PC-3 (cell line): ENCODE data around the gene MAGI1. TPM values are rescaled to one million over a fixed set of nuclear protein-coding genes. Genes with fewer than 3 reads are reported as not detected.

Experiments used
- ATAC-seq: fragments of 200-7000 bp; cut with Tn5 transposase; 2 replicates; pipeline ENCODE4 v1.9.1; 2020; ENCODE audit warnings: mild to moderate bottlenecking, moderate library complexity
- BruUV-seq: library from RNA; stranded (reverse); fragments of 400-500 nt; replicated peaks from 2 replicates; lab custom pipeline; 2021; lab: Mats Ljungman, UMichigan
- CTCF ChIA-PET: fragments of 300-600 bp; sonication (Branson Sonifier 250); formaldehyde crosslinking; loops from one replicate; lab custom pipeline; 2022; ENCODE audit warnings: antibody characterized with exemption; lab: Charles Lee
- POLR2A ChIA-PET: fragments of 300-600 bp; sonication (Branson Sonifier 250); formaldehyde crosslinking; loops from one replicate; lab custom pipeline; 2022; ENCODE audit warnings: antibody characterized with exemption; ENCODE audit not compliant: unreplicated experiment; lab: Charles Lee
- DNase-seq: peaks from one replicate; pipeline ENCODE4 v3.0.0-alpha.2; 2015
- H2AFZ ChIP-seq: fragments of 300-600 bp; sonication (generic); 2 replicates; pipeline ENCODE4 v1.6.0; 2016; ENCODE audit warnings: antibody characterized with exemption, low read length
- H3F3A ChIP-seq: fragments of 300-600 bp; sonication (generic); one replicate; pipeline ENCODE4 v1.6.0; 2017; ENCODE audit warnings: antibody characterized with exemption, low read length, control low read depth, mild to moderate bottlenecking; ENCODE audit not compliant: unreplicated experiment
- H3K27ac ChIP-seq: fragments of 300-600 bp; sonication (generic); 2 replicates; pipeline ENCODE4 v1.5.1; 2016; ENCODE audit warnings: mild to moderate bottlenecking, low read length
- H3K27me3 ChIP-seq: fragments of 300-600 bp; sonication (generic); 2 replicates; pipeline ENCODE4 v1.6.1; 2016; ENCODE audit warnings: low read length, mixed read lengths
- H3K36me3 ChIP-seq: fragments of 300-600 bp; sonication (generic); 2 replicates; pipeline ENCODE4 v1.6.1; 2016; ENCODE audit warnings: low read depth, mixed run types, low read length, mixed read lengths
- H3K4me1 ChIP-seq: fragments of 300-600 bp; sonication (generic); 2 replicates; pipeline ENCODE4 v1.5.1; 2016; ENCODE audit warnings: low read length; ENCODE audit not compliant: insufficient read depth
- H3K4me2 ChIP-seq: fragments of 300-600 bp; sonication (generic); 2 replicates; pipeline ENCODE4 v1.6.0; 2016; ENCODE audit warnings: low read length
- H3K4me3 ChIP-seq: fragments of 300-600 bp; sonication (generic); 2 replicates; pipeline ENCODE4 v1.5.1; 2016; ENCODE audit warnings: mild to moderate bottlenecking, low read length, mixed read lengths
- H3K79me2 ChIP-seq: fragments of 300-600 bp; sonication (generic); 2 replicates; pipeline ENCODE4 v1.6.1; 2017; ENCODE audit warnings: low read length, mixed read lengths
- H3K9ac ChIP-seq: fragments of 300-600 bp; sonication (generic); 2 replicates; pipeline ENCODE4 v1.6.0; 2016; ENCODE audit warnings: mild to moderate bottlenecking, low read length
- H3K9me2 ChIP-seq: fragments of 300-600 bp; sonication (generic); replicated peaks from 2 replicates; pipeline ENCODE4 v1.6.1; 2016; ENCODE audit warnings: mixed run types, low read length, mixed read lengths
- H3K9me3 ChIP-seq: fragments of 300-600 bp; sonication (generic); 2 replicates; pipeline ENCODE4 v1.6.1; 2016; ENCODE audit warnings: low read length, mixed read lengths
- H4K20me1 ChIP-seq: fragments of 300-600 bp; sonication (generic); 2 replicates; pipeline ENCODE4 v1.6.1; 2016; ENCODE audit warnings: low read length, mixed read lengths
- CTCF ChIP-seq: fragments of 300-600 bp; sonication (generic); conservative IDR thresholded peaks from 2 replicates; pipeline ENCODE4 v1.5.1; 2017; ENCODE audit warnings: antibody characterized with exemption, low read depth, mild to moderate bottlenecking, low read length
- EZH2 ChIP-seq: fragments of 300-600 bp; sonication (generic); IDR thresholded peaks from one replicate; pipeline ENCODE4 v1.6.1; 2017; ENCODE audit warnings: antibody characterized with exemption, mild to moderate bottlenecking, low read length; ENCODE audit not compliant: unreplicated experiment
- EZH2phosphoT487 ChIP-seq: fragments of 300-600 bp; sonication (generic); IDR thresholded peaks from 2 replicates; pipeline ENCODE4 v1.6.1; 2018; ENCODE audit warnings: mild to moderate bottlenecking, antibody characterized with exemption, low read length, borderline replicate concordance
- intact Hi-C: fragments of 100-400 bp; cut with micrococcal nuclease; formaldehyde crosslinking; loops from 2 replicates; pipeline ENCODE4 v1.9.0; 2023
- total RNA-seq: library from RNA; depleted of rRNA; stranded (reverse); fragments of >200 nt; gene quantifications from 2 replicates; pipeline ENCODE4 v1.2.3, GENCODE V29; 2014

MAGI1 gene
- total RNA-seq, 1 experiment from 2014 or later: 8.9 TPM

- H3K79me2 ChIP-seq: no peaks in the 10 kb centered on the region
- no peak overlapping the region for H3K4me3 ChIP-seq
- no peaks in the 10 kb centered on the region for H4K20me1 ChIP-seq
- ATAC-seq: no peak
- no peaks in the 10 kb centered on the region for H3K9me2 ChIP-seq
- H3K36me3 ChIP-seq: no peaks in the 10 kb centered on the region
- H3K4me1 ChIP-seq: peaks cover 8% of the 10 kb centered on the region
- POLR2A ChIA-PET: no interaction called here
- CTCF ChIA-PET: no interaction called here
- H3K27ac ChIP-seq: no peak overlapping the region
- no peaks in the 10 kb centered on the region for H3K27me3 ChIP-seq
- H2AFZ ChIP-seq: no peak overlapping the region
- intact Hi-C loops: no loop called here
- H3K9ac ChIP-seq: no peak overlapping the region
- BruUV-seq: no TSS peak
- no peaks in the 10 kb centered on the region for H3F3A ChIP-seq
- no peaks in the 10 kb centered on the region for H3K9me3 ChIP-seq
- no peak for DNase-seq
- no peak overlapping the region for H3K4me2 ChIP-seq
- TF ChIP-seq CTCF (no peak), EZH2 (no peak), EZH2phosphoT487 (no peak)
Measured at GRCh38 chr3:65400899-65401298, 637.8 kb downstream of the MAGI1 start.

GRCh38 chr3:65398953-65399352 lies 639.8 kb downstream of the MAGI1 start:
- ATAC-seq: no peak
- no peaks in the 10 kb centered on the region for H3F3A ChIP-seq
- no peaks in the 10 kb centered on the region for H3K79me2 ChIP-seq
- CTCF ChIA-PET: no interaction called here
- TF ChIP-seq EZH2: no peak
- no peak for TF ChIP-seq CTCF
- no peak for TF ChIP-seq EZH2phosphoT487
- intact Hi-C loops: no loop called here
- H3K4me2 ChIP-seq: no peak overlapping the region
- H3K27me3 ChIP-seq: no peaks in the 10 kb centered on the region
- no peaks in the 10 kb centered on the region for H3K9me3 ChIP-seq
- peaks cover 8% of the 10 kb centered on the region for H3K4me1 ChIP-seq
- no TSS peak for BruUV-seq
- DNase-seq: peak; percentile 28
- H4K20me1 ChIP-seq: no peaks in the 10 kb centered on the region
- H3K36me3 ChIP-seq: no peaks in the 10 kb centered on the region
- H3K27ac ChIP-seq: no peak overlapping the region
- H3K9me2 ChIP-seq: no peaks in the 10 kb centered on the region
- no peak overlapping the region for H2AFZ ChIP-seq
- POLR2A ChIA-PET: no interaction called here
- no peak overlapping the region for H3K9ac ChIP-seq
- no peak overlapping the region for H3K4me3 ChIP-seq

- intact Hi-C loops: no loop called here
Measured at GRCh38 chr3:65396078-65396477, 642.6 kb downstream of the MAGI1 start.

More at GRCh38 chr3:65396078-65396477, 642.6 kb downstream of the MAGI1 start:
- H2AFZ ChIP-seq: no peak overlapping the region
- no peaks in the 10 kb centered on the region for H3K4me1 ChIP-seq
- H3K9me2 ChIP-seq: no peaks in the 10 kb centered on the region
- DNase-seq (no peak), ATAC-seq (no peak)
- ChIA-PET POLR2A (no interaction called here), CTCF (no interaction called here)
- H3K36me3 ChIP-seq: no peaks in the 10 kb centered on the region
- no peaks in the 10 kb centered on the region for H3K27me3 ChIP-seq
- no peak overlapping the region for H3K4me2 ChIP-seq
- H3K9me3 ChIP-seq: no peaks in the 10 kb centered on the region
- no peak for TF ChIP-seq EZH2
- TF ChIP-seq EZH2phosphoT487: no peak
- TF ChIP-seq CTCF: no peak
- H4K20me1 ChIP-seq: no peaks in the 10 kb centered on the region
- no peak overlapping the region for H3K4me3 ChIP-seq
- no peaks in the 10 kb centered on the region for H3K79me2 ChIP-seq
- no TSS peak for BruUV-seq
- no peak overlapping the region for H3K9ac ChIP-seq
- H3K27ac ChIP-seq: no peak overlapping the region
- H3F3A ChIP-seq: no peaks in the 10 kb centered on the region
